Activated T-cell treated with anti-CD3 and anti-CD28 coated beads for 1 hour (primary cell): ENCODE results near the gene PHLDA2.
"Not testable (repeated sequence)": the region's sequence is repeated elsewhere in the genome, so short reads cannot be mapped to it uniquely, and the experiment has no call there.

Source experiments
- DNase-seq: peaks from one replicate; pipeline ENCODE4 v3.0.0-alpha.2; 2020; ENCODE audit warnings: low read depth

The PHLDA2 gene

DNA sequence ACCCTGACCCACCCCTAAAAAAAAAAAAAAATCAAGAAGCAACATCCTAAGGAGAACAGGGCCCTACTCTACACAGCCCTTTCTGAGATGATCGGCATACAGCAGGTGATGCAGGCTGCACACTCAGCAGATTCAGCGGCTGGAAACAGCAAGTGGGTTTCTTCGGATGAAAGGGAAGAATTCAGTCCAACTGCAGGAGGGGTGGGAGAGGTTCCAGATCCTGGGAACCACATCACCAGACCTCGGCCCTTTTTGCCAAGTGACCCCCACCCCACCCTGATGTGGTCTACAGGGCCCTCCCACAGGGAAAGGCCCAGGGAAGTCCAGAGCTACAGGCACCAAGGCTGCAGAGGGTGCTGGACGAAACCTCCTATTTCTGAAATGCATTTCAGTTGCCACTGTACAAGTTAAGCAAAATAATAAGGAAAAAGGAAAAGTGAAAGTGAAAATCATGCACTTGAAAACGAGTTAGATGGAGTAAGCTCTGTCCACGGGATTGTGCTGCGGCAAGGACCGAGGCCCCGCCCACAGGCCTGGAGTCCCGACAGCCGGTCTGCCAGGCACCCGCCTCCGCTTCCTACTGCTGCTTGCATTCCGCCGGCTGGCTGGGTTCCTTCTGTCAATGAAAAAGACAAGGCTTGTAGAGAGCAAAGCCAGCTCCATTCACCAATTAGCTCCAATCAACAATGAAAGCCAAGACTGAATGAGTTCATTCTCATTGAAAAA is 16.0 kb upstream of the PHLDA2 start:
- DNase-seq = no peak

DNA sequence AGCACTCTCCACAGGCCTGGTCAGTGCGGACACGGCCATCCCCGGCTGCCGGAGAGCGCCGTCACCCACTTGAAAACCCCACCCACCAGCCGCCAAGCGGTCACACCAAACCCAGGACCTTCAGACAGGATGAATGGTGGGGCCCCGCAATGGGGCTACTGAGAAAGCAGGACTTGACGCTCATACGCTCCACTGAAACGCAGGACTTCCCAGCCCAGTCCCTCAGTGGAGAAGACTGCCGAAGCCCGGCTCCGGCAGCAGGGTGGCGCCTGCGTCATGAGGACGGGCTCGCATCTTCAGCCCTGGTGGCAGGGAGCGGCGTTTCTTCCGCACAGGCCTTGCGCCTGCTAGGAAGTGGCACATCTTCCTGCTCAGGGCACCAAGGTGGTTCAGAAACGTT is 15.3 kb upstream of the PHLDA2 start:
- DNase-seq = no peak

DNA sequence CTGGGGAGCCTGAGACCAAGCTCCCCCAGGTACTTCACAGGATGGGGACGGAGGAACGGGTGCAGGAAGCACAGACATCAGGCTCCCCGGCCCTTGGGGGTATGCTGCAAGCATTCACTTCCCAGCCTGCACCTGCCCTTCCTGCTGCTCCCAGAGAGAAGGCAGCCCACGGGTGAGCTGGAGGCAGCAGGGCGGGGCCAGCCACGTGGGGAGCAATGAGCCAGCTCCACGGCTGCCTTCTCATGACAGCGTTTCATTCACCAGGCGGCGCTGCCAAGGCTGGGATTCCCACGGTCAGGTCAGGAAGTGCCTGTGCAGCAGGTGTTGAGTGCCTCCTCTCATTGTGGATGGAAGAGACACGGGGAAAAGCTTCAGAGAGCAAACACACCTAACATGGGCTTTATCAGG is 14.5 kb upstream of the PHLDA2 start:
- DNase-seq = no peak

DNA sequence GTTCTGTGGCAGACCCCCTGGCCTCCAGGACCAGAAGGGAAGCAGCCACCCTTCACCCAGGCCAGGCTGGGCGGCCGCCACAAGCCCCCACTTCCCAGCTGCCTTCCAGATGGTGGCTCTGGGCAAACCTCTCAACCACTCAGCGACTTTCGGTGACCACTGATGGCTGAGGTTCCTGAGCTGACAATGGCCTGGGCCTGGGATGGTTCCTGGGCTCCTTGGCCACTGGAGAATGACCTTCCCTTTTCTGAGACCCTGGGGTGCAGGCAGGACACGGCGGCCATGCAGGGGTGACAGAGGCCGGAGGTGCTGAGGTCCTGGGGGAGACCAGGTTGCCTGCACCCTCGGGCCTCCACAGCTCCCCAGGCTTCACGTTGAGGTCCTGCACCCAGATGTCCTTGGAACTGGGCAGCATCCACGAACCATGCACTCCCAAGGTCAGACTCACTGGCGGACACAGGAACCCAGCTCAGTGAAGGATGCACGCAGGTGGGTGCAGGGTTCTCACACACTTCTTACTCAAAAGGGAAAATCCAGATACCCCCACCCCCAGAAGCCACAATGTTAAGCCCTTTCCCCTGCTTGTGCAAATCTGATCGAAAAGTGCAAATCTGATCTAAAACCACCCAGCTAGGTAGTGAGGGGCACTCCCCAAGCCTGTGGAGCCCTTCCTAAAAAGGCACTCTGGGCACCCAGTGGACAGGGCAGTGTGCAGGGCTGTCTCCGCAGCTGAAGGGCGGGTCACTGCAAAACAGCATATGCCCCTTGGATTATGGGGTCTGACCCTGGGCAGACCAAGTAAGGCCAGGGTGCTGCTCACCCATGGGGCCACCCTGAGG is 13.9 kb upstream of the PHLDA2 start:
- DNase-seq = no peak

DNA sequence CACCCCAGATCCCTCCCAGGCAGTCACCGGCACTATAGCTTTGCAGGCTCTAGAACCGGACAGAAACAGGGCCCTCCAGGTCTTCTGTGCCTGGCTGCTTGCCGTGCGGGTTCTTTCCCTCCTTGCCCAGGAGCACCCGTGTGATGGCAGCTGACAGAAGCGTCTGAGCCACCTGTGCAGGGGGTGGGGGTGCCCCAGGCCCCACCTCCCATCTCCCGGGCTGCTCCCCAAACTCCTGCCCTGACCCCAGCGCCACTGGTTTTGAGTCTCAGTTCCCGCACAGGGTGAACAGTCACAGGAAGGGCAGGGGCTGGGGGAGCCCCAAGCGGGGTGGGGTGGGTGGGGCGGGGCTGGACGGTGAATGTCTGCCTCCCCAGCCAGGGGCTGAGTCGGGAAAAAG is 13.2 kb upstream of the PHLDA2 start:
- DNase-seq = no peak

DNA sequence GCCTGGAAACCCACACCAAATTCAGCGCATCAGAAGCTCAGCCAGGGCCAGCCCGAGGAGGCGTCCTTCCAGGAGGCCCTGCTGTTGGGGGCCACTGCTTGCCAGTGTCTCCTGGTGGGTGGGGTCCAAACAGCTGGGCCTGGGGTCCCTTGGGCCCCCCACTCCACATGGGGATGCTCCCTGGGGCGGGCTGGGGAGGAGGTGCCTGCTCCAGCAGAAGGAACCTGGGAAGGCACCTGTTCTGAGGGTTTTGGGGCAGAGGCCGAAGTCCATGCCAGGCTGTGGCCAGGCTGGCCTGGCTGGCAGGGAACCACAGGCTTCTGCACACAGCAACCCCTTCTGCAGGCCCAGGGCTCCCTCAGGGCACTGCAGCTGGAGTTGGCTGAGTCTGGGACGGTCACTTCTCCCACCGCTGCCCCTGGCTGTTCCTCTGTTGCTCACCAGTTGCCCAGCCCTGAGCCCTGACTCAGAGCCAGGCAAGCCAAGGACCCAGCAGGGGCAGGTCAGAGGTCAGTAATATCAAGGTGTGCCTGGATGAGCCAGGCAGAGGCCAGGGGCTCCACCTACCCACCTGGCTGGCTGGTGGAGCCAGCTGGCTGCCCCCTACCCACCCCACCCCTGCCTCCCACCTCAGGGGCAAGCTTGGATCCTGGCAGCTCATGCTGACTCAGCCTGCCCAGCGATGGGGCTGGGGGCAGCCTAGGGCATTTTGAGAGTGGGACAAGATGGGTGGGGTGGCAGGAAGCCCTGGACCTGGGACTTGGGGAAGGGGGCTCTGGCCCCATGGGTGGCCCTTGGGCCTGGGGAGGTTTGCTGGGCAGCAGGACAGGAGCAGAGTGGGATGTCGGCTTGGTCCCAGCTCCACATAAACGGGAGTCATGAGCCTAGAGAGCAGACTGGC is 12.0 kb upstream of the PHLDA2 start:
- no peak for DNase-seq

DNA sequence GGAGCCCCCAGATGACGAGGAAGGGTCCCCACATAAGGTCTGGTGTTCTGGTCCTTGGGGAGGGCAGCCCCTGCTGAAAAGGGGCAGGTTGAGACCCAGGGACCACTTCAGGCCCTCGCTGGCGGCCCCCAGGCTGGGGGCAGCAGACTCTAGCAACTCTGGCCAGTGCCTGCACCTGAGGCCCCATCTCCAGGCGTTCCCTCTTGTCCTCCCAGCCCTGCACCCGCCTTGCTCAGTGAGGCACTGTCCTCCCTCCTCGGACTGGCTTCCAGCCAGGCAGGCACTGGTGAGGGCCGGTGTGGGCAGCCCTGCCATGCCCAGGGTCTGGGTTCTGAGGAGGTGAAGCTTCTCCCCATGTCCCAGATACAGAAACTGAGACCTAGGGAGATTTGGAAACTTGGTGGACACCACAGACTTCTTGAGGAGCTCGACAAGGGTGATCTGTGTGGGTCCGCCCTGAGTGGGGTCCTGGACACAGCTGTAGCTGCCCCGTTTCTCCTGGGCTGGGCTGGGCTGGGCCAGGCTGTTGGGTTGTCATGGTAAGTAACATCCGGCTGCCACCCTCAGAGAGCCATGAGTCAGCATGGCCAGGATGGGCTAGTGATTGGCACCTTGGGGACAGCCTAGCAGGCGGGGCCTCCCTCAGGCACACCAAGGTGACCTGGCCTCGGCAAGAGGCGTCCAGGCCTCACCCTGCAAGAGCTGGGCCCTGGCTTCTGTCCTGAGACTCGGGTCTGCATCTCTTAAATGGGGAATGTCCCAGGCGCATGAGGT is 11.1 kb upstream of the PHLDA2 start:
- no peak for DNase-seq

DNA sequence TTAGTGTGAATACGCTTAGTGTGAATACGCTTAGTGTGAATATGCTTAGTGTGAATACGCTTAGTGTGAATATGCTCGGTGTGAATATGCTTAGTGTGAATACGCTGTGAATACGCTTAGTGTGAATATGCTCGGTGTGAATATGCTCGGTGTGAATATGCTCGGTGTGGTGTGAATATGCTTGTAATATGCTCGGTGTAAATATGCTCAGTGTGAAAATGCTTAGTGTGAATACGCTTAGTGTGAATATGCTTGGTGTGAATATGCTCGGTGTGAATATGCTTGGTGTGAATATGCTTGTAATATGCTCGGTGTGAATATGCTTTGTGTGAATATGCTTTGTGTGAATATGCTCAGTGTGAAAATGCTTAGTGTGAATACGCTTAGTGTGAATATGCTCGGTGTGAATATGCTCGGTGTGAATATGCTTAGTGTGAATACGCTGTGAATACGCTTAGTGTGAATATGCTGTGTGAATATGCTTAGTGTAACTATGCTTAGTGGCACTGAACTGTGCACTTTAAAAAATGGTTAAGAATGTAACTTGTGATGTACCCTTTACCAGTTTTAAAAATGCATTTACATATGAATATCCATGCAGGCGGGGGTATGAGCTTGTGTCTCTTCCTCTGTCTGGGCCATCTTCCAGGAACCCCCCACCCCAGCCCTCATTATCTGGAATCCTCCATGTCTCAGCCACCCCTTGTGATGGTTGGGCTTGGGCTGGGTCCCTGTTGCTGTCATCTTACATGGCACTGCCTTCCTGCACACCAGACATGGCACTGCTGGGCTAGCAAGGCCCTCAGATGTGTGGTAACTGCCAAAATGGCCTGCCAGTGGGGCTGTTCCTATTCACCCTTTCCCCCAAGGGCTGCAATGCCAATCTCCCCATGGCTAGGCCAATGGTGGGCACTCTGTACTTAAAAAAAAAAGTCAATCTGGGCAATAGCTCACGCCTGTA is 9.5 kb upstream of the PHLDA2 start:
- not testable (repeated sequence) for DNase-seq

DNA sequence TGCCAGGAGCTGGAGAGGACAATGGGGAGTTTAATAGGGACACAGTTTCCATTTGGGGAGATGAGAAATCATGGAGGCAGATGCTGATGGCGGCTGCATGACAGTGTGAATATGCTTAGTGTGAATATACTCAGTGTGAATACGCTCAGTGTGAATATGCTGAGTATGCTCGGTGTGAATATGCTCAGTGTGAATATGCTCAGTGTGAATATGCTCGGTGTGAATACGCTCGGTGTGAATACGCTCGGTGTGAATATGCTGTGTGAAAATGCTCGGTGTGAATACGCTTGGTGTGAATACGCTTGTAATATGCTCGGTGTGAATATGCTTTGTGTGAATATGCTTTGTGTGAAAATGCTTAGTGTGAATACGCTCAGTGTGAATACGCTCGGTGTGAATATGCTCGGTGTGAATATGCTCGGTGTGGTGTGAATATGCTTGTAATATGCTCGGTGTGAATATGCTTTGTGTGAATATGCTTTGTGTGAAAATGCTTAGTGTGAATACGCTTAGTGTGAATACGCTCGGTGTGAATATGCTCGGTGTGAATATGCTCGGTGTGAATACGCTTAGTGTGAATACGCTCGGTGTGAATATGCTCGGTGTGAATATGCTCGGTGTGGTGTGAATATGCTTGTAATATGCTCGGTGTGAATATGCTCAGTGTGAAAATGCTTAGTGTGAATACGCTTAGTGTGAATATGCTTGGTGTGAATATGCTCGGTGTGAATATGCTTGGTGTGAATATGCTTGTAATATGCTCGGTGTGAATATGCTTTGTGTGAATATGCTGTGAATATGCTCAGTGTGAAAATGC is 8.6 kb upstream of the PHLDA2 start:
- DNase-seq = not testable (repeated sequence)

DNA sequence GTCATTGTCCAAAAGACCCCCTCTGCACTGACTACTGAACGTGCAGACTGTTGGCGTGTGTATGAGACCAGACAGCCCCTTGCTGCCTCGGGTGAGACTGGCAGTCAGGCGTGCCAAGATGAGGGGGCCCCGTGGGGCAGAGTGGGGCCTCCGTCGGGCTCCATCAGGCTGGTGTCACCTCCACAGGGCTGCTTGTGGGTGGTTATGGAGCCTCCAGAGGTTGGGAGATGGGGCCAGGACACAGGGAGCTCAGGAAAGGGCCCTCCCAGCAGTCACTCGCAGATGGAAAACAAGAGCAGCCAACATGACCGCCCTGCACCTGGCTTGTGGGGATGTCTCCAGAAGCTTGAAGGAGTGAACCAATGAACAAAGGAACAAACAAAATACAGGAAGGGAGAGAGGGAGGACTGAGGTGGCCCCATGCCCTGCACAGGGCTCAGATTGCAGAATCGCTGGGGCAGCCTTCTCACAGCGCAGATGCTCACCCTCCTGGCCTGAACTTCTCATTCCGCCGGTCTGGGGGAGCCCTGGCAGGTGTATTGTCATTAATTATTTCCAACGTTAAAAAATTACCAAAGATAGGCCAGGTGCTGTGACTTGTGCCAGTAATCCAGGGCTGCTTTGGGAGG is 5.5 kb upstream of the PHLDA2 start:
- no peak for DNase-seq

DNA sequence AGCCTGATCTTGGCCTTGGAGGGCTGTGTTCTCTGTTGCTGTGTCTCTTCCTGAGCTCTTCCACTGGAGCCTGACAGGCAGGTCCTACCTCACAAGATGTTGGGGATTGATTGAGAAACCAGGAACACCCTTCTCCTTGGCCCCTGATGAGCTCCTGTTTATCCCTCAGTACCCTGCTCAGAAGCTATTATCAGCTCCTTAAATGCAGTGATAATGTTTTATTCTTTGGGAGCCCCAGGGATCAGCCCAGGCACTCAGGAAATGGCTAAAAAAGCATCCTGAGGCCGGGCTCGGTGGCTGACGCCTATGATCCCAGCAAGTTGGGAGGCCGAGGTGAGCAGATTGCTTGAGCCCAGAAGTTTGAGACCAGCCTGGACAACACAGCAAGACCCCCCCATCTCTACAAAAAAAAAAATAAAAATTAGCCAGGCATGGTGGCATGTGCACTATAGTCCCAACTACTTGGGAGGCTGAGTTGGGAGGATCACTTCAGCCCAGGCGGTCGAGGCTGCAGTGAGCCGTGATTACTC is 4.9 kb upstream of the PHLDA2 start:
- no peak for DNase-seq

DNA sequence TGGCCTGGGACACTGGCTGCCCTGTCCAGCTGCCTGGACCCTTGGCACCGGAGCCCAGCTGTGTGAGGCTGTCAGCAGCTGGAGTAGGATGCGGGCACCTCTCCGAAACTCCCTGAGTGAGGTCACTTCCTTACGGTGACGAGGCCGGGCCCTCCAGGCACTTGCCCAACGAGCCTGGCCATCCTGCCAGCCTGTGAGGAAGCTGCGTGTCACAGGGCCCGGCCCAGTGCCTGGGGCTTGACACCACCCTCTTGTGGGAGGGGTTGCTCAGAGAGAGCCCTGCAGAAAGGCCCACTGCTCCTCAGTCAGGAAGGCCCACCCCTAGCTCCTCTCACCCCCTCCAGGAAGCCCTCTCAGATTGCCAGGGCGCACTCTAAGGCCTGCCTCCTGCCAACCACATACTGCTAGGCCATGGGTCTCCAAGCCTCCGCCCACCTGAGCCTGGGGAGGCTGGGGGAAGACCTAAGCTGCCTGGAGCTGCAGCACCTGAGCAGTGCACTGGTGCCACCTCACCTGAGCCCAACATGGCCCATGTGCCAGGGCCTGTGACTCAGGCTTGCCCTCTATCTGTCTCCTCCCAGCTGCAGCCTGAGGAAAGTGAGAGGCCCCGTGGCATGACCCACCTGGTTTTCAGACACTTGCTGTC is 4.3 kb upstream of the PHLDA2 start:
- DNase-seq = no peak

DNA sequence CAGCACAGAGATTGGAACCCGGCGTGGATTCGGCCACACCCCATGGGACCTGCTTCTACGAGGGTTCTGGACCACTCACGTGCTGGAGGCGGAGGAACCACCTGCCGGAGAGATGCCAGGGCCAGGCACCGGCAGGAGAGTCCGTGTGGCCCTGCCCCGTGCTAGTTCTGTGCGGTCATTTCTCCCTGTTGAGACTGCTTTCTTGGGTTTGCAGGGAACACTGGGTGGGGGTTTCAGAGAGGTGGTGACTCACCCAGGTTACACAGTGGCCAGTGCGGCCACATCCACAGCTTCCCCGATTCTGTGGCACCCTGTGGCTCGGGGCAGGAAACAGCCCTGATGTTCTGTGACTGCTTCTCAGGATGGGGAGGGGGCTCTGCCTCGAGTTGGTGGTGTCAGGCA is 3.6 kb upstream of the PHLDA2 start:
- DNase-seq = no peak

DNA sequence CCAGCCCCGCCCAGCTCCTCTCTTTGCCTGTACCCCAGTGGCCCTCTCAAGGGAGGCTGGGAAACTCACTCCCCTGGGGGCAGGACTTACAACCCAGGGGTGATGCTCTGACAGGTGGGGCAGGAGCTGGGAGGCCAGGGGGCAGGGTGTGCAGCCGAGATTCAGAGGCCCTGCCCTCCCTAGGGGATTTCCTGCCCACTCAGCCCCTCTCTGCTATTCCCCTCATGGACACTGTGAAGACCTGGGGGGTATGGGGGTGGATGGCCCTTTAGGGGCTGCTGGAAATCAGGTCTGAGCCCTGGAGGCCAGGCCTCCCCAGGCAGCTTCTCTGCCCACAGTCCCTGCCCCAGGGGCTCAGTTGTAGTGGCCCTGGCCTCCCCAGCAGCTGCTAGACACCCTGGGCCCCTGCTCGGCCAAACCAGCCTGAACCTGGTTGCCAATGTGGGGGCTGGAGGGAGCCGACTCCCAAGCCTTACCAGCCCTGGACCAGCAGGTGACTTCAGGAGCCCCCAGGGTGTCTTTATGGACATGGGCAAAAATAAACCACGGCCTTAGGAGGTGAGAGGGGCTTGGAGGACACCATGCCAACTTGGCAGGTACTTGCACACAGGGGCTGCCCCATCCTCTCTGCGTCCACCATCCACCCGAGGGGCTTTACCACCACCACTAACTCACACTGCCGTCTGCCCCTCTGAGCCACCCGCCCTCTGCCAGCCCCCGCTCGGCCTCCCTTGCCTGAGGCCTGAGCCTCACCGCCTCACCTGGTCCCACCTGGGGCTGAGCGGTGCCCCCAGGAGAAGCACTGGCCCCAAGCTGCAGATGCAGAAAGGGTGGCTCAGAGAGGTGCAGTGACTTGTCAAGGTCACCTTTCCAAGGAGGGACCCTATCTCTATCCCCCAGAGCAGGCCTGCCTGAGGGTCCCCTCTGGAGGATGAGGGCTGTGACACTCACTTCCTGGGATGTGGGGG is 2.8 kb upstream of the PHLDA2 start:
- no peak for DNase-seq

DNA sequence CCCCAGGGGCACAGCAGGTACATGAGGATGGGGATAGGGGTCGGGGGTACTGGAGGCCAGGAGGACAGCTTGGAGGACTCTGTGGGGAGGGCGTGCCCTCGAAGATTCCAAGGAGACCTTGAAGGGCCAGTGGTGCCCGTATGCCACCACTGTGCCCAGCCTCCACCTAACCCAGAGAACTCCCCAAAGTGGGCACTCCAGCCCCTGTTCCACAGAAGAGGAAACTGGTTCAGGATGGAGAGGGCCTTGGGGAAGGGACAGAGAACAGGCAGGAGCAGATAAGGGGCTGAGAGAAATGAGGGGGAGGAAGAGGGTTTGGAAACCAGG is 2.2 kb upstream of the PHLDA2 start:
- DNase-seq = no peak

DNA sequence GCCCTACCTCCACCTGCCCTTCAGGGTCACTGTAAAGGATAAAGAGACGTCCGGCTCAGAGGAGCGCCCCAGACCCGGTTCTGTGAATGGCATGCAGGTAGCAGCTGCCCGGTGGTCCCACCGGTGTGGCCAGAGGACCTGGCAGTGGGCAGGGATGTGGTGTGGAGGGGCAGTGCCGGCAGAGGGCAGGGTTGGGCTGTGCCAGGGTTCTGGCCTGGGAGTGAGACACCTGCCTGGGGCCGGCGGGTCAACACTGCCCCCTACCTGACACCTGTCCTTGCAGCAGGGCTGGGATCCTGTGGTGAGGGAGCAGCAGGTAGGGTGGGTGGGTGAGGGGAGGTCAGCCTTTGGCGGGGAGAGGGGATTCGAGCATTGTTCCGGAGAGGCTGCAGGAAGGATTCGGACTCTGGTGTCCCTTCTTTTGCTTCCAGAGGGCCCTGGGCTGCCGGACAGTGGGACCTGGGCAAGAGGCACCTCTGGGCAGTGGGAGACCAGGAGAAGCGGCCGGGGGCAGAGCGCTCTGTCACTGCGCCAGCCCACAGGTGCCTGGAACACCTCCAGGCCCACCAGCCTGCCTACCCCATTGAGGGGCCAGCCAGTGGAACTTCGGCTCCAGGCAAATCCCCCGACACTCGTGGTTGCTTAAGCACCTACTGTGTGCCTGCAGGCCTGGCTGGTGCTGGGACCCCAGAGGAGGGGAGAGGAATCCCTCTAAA is 1.6 kb upstream of the PHLDA2 start:
- DNase-seq = no peak
